ENCODE measurements around the gene NPTXR.

DNA sequence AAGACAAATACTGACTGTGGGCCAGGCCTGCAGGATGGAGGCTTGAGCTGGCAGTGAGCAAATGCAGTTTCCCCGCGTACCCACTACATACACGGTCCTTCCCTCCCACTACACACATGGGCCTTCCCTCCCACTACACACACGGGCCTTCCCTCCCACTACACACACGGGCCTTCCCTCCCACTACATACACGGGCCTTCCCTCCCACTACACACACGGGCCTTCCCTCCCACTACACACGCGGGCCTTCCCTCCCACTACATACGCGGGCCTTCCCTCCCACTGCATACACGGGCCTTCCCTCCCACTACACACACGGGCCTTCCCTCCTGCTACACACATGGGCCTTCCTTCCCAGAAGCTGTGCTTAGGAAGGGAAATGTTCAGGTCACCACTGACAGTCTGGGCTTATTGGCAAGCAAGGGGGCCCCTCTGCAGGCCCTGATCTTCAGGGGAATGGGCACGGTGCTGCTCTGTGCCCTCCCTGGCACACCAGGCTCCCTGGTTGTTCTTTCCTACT is 60.7 kb downstream of the NPTXR start:
- TF ChIP-seq CTCF (IDR thresholded peaks at IDR 0.05) (no peak), POLR2A (IDR thresholded peaks at IDR 0.05) (no peak)

Measured in thyroid gland (tissue), 4 donors.